ENCODE measurements around the gene ABCB1.

The ABCB1 gene

GRCh38 chr7:87518735-87519134, 81.9 kb downstream of the ABCB1 start:
- Histone ChIP-seq H3K27ac (ENCODE audit: low read length) (no peak overlapping the region), H2AFZ (ENCODE audit: low read length) (no peak overlapping the region), H4K20me1 (ENCODE audit: insufficient read depth, low read length) (no peaks in the 10 kb centered on the region), H3K4me1 (ENCODE audit: low read length) (no peaks in the 10 kb centered on the region), H3K9me3 (replicated peaks; ENCODE audit: insufficient read depth, low read length) (no peaks in the 10 kb centered on the region), H3K9ac (ENCODE audit: low read length) (no peak overlapping the region), H3K27me3 (replicated peaks; ENCODE audit: insufficient read depth, low read length) (no peaks in the 10 kb centered on the region), H3K4me3 (ENCODE audit: low read length) (no peak overlapping the region), H3K4me2 (ENCODE audit: low read depth, low read length) (no peak overlapping the region), H3K79me2 (ENCODE audit: low read length) (no peaks in the 10 kb centered on the region), H3F3A (ENCODE audit: insufficient read depth, low read length) (no peaks in the 10 kb centered on the region), H3K36me3 (replicated peaks; ENCODE audit: insufficient read depth, low read length) (no peaks in the 10 kb centered on the region), H3K9me2 (replicated peaks; ENCODE audit: insufficient read depth, low read length) (no peaks in the 10 kb centered on the region)
- no peak for DNase-seq
- no peak for TF ChIP-seq EZH2 (optimal IDR thresholded peaks at IDR 0.05; ENCODE audit: low read depth, low read length)
- no peak for TF ChIP-seq EZH2phosphoT487 (IDR thresholded peaks at IDR 0.05; ENCODE audit: low read length)
- no peak for TF ChIP-seq CTCF (IDR thresholded peaks at IDR 0.05; ENCODE audit: low read length)

GRCh38 chr7:87517891-87518290, 82.8 kb downstream of the ABCB1 start:
- no peak overlapping the region for H3K4me2 ChIP-seq (ENCODE audit: low read depth, low read length)
- H3K9ac ChIP-seq (ENCODE audit: low read length), result no peak overlapping the region
- no peak for DNase-seq
- no peaks in the 10 kb centered on the region for H3K36me3 ChIP-seq (replicated peaks; ENCODE audit: insufficient read depth, low read length)
- H3K27ac ChIP-seq (ENCODE audit: low read length), result no peak overlapping the region
- H3K27me3 ChIP-seq (replicated peaks; ENCODE audit: insufficient read depth, low read length), result no peaks in the 10 kb centered on the region
- no peaks in the 10 kb centered on the region for H3F3A ChIP-seq (ENCODE audit: insufficient read depth, low read length)
- H4K20me1 ChIP-seq (ENCODE audit: insufficient read depth, low read length), result no peaks in the 10 kb centered on the region
- no peaks in the 10 kb centered on the region for H3K4me1 ChIP-seq (ENCODE audit: low read length)
- H3K9me2 ChIP-seq (replicated peaks; ENCODE audit: insufficient read depth, low read length), result no peaks in the 10 kb centered on the region
- no peaks in the 10 kb centered on the region for H3K9me3 ChIP-seq (replicated peaks; ENCODE audit: insufficient read depth, low read length)
- no peak overlapping the region for H2AFZ ChIP-seq (ENCODE audit: low read length)
- H3K4me3 ChIP-seq (ENCODE audit: low read length), result no peak overlapping the region
- no peaks in the 10 kb centered on the region for H3K79me2 ChIP-seq (ENCODE audit: low read length)
- TF ChIP-seq EZH2 (optimal IDR thresholded peaks at IDR 0.05; ENCODE audit: low read depth, low read length) (no peak), CTCF (IDR thresholded peaks at IDR 0.05; ENCODE audit: low read length) (no peak), EZH2phosphoT487 (IDR thresholded peaks at IDR 0.05; ENCODE audit: low read length) (no peak)

- H3F3A ChIP-seq (ENCODE audit: insufficient read depth, low read length), result no peaks in the 10 kb centered on the region
Measured at GRCh38 chr7:87517136-87517815, 83.4 kb downstream of the ABCB1 start.

More at GRCh38 chr7:87517136-87517815, 83.4 kb downstream of the ABCB1 start:
- no peak overlapping the region for H3K27ac ChIP-seq (ENCODE audit: low read length)
- no peak overlapping the region for H3K9ac ChIP-seq (ENCODE audit: low read length)
- no peaks in the 10 kb centered on the region for H3K9me2 ChIP-seq (replicated peaks; ENCODE audit: insufficient read depth, low read length)
- no peaks in the 10 kb centered on the region for H3K4me1 ChIP-seq (ENCODE audit: low read length)
- no peak for DNase-seq
- H2AFZ ChIP-seq (ENCODE audit: low read length), result no peak overlapping the region
- no peaks in the 10 kb centered on the region for H4K20me1 ChIP-seq (ENCODE audit: insufficient read depth, low read length)
- TF ChIP-seq CTCF (IDR thresholded peaks at IDR 0.05; ENCODE audit: low read length) (no peak), EZH2 (optimal IDR thresholded peaks at IDR 0.05; ENCODE audit: low read depth, low read length) (no peak), EZH2phosphoT487 (IDR thresholded peaks at IDR 0.05; ENCODE audit: low read length) (no peak)
- no peaks in the 10 kb centered on the region for H3K36me3 ChIP-seq (replicated peaks; ENCODE audit: insufficient read depth, low read length)
- no peak overlapping the region for H3K4me3 ChIP-seq (ENCODE audit: low read length)
- no peaks in the 10 kb centered on the region for H3K79me2 ChIP-seq (ENCODE audit: low read length)
- H3K27me3 ChIP-seq (replicated peaks; ENCODE audit: insufficient read depth, low read length), result no peaks in the 10 kb centered on the region
- no peaks in the 10 kb centered on the region for H3K9me3 ChIP-seq (replicated peaks; ENCODE audit: insufficient read depth, low read length)
- H3K4me2 ChIP-seq (ENCODE audit: low read depth, low read length), result no peak overlapping the region

Measured in MM.1S (cell line).